Activated CD8-positive, alpha-beta T cell treated with anti-CD3 and anti-CD28 coated beads, Interleukin-2, amount 10 ng/mL, durations not matched to agents 7 days and 5 days (primary cell): ENCODE measurements around the gene CASP3. TPM values are rescaled to one million over a fixed set of nuclear protein-coding genes. Genes with fewer than 3 reads are reported as not detected.
A peak's percentile ranks its signal among the peaks of the same experiment; 100 is the strongest.
"Not testable (repeated sequence)": the region's sequence is repeated elsewhere in the genome, so short reads cannot be mapped to it uniquely, and the experiment has no call there.

Source experiments
- ATAC-seq: fragments of 150-1000 bp; cut with Tn5 transposase; one replicate; pipeline ENCODE4 v1.10.0; 2021; ENCODE audit warnings: moderate library complexity
- CTCF ChIA-PET: fragments of 350-600 bp; sonication (Branson Sonifier 250); formaldehyde crosslinking; loops from one replicate; lab custom pipeline; 2021; ENCODE audit warnings: antibody characterized with exemption; lab: Charles Lee
- POLR2A ChIA-PET: fragments of 350-600 bp; sonication (Branson Sonifier 250); formaldehyde crosslinking; loops from one replicate; lab custom pipeline; 2021; ENCODE audit warnings: antibody characterized with exemption; lab: Charles Lee
- DNase-seq: peaks from one replicate; pipeline ENCODE4 v3.0.0-alpha.2; 2020
- H3K27ac Mint-ChIP-seq: one replicate; pipeline ENCODE4 v1.8.0; 2021; ENCODE audit warnings: mild to moderate bottlenecking, mixed read lengths
- H3K27me3 Mint-ChIP-seq: one replicate; pipeline ENCODE4 v1.8.0; 2021; ENCODE audit warnings: low read depth, mixed read lengths
- H3K36me3 Mint-ChIP-seq: one replicate; pipeline ENCODE4 v1.8.0; 2021; ENCODE audit warnings: low read depth, mixed read lengths
- H3K4me1 Mint-ChIP-seq: one replicate; pipeline ENCODE4 v1.8.0; 2021; ENCODE audit warnings: low read depth, mixed read lengths
- H3K4me3 Mint-ChIP-seq: one replicate; pipeline ENCODE4 v1.8.0; 2021; ENCODE audit warnings: mild to moderate bottlenecking, mixed read lengths
- H3K9me3 Mint-ChIP-seq: one replicate; pipeline ENCODE4 v1.8.0; 2022; ENCODE audit warnings: mixed read lengths; ENCODE audit not compliant: insufficient read depth
- total RNA-seq, 2 experiments: library from RNA; stranded (reverse); gene quantifications; one replicate each; pipeline ENCODE4 v1.2.3, GENCODE V29; 2021

Gene CASP3
- total RNA-seq, 2 experiments from 2014 or later = 71.7 to 78.0 TPM

DNA sequence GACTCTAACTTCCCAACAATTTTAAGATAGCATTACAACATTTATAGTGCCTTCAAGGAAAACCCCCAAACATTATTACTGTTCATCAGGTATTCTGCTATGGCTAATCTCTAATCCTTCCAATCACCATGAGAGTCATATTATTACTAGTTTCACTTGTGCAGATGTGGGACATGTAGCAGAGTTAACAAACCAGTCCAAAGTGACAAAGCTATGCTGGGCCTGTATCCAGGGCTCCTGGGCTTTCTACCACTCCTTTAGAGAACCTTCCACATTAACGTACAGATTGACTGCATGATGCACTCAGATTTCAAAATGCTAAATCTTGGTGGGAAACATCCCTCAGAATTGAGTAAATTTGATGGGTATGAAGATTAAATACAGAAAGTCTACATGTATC is 16.4 kb downstream of the CASP3 start:
- H3K36me3 Mint-ChIP-seq = peaks cover 79% of the 10 kb centered on the region
- H3K27me3 Mint-ChIP-seq = no peaks in the 10 kb centered on the region
- POLR2A ChIA-PET = interaction anchor here (0.9 to 2.6 kb wide), 2 partner anchors 16 to 101 kb away, joined by 4 to 6 read pairs; partner anchors contain the start of genes CASP3 and CENPU
- no peak overlapping the region for H3K4me3 Mint-ChIP-seq
- no peak for ATAC-seq
- DNase-seq = no peak
- H3K4me1 Mint-ChIP-seq = peaks cover 3% of the 10 kb centered on the region
- CTCF ChIA-PET = interaction anchor here (1.1 kb wide), 1 partner anchor 366 kb away, joined by 3 read pairs; no protein-coding TSS in a partner anchor
- H3K27ac Mint-ChIP-seq = no peak overlapping the region
- no peaks in the 10 kb centered on the region for H3K9me3 Mint-ChIP-seq

GRCh38 chr4:184628103-184628502 is 21.1 kb downstream of the CASP3 start:
- Mint-ChIP-seq H3K27ac (no peak overlapping the region), H3K4me3 (no peak overlapping the region), H3K4me1 (peaks cover 23% of the 10 kb centered on the region), H3K36me3 (peaks cover 80% of the 10 kb centered on the region), H3K27me3 (no peaks in the 10 kb centered on the region), H3K9me3 (no peaks in the 10 kb centered on the region)
- DNase-seq (no peak), ATAC-seq (no peak)
- ChIA-PET POLR2A (no interaction called here), CTCF (interaction anchor here (1.5 kb wide), 1 partner anchor 364 kb away, joined by 4 read pairs; no protein-coding TSS in a partner anchor)

GRCh38 chr4:184625783-184626596 is 23.3 kb downstream of the CASP3 start:
- H3K9me3 Mint-ChIP-seq, H3K27me3 Mint-ChIP-seq, ATAC-seq, POLR2A ChIA-PET, H3K4me3 Mint-ChIP-seq, DNase-seq: not testable (repeated sequence)
- H3K27ac Mint-ChIP-seq = peak overlapping the region; percentile 45
- CTCF ChIA-PET = interaction anchor here (0.6 kb wide), 1 partner anchor 53 kb away, joined by 3 read pairs; no protein-coding TSS in a partner anchor
- H3K36me3 Mint-ChIP-seq = peaks cover 70% of the 10 kb centered on the region
- H3K4me1 Mint-ChIP-seq = peaks cover 23% of the 10 kb centered on the region

GRCh38 chr4:184624972-184625554 is 24.2 kb downstream of the CASP3 start:
- no peak for ATAC-seq
- Mint-ChIP-seq H3K27ac (peak overlapping the region; percentile 45), H3K4me1 (peaks cover 23% of the 10 kb centered on the region), H3K36me3 (peaks cover 61% of the 10 kb centered on the region), H3K27me3 (no peaks in the 10 kb centered on the region), H3K4me3 (no peak overlapping the region), H3K9me3 (no peaks in the 10 kb centered on the region)
- ChIA-PET POLR2A (no interaction called here), CTCF (interaction anchor here (0.6 kb wide), 1 partner anchor 52 kb away, joined by 3 read pairs; no protein-coding TSS in a partner anchor)
- no peak for DNase-seq

DNA sequence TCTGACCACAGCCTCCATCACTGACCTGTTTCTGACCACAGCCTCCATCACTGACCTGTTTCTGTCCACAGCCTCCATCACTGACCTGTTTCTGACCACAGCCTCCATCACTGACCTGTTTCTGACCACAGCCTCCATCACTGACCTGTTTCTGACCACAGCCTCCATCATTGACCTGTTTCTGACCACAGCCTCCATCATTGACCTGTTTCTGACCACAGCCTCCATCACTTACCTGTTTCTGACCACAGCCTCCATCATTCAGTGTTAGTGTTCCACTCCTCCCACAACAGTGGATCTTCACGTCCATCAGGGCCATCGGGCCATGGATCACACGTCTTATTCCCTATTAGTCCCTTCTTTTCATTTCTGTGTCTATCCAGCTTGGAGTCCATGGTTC is 24.7 kb downstream of the CASP3 start:
- Mint-ChIP-seq H3K36me3 (peaks cover 57% of the 10 kb centered on the region), H3K4me1 (peaks cover 23% of the 10 kb centered on the region), H3K27ac (peak overlapping the region; percentile 45)
- H3K27me3 Mint-ChIP-seq, H3K9me3 Mint-ChIP-seq, H3K4me3 Mint-ChIP-seq, ATAC-seq, CTCF ChIA-PET, DNase-seq: not testable (repeated sequence)
- POLR2A ChIA-PET = interaction anchor here (0.8 kb wide), 1 partner anchor 343 kb away, joined by 3 read pairs; no protein-coding TSS in a partner anchor

DNA sequence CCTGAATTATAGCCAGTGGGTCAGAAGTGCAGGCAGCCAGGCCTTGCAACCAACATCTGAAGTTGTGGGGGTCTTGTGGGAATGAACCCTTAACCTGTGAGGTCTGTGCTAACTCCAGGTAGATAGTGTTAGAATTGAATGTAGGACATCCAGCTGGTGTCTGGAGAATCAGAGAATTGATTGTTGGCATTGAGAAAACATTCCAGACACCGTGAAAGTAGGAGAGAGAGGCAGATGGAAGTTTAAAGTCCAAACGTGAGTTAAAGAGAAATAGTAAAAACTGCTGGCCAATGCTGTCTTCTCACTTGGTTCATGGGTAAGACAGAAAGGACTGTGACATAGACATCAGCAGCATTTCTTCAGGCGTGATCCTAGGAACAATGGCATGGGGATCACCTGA is 27.7 kb downstream of the CASP3 start:
- Mint-ChIP-seq H3K4me3 (no peak overlapping the region), H3K4me1 (peaks cover 19% of the 10 kb centered on the region), H3K27ac (no peak overlapping the region), H3K27me3 (no peaks in the 10 kb centered on the region), H3K36me3 (peaks cover 30% of the 10 kb centered on the region), H3K9me3 (no peaks in the 10 kb centered on the region)
- DNase-seq = no peak
- CTCF ChIA-PET = no interaction called here
- ATAC-seq = no peak
- POLR2A ChIA-PET = no interaction called here

- Mint-ChIP-seq H3K27me3 (no peaks in the 10 kb centered on the region), H3K9me3 (no peaks in the 10 kb centered on the region), H3K4me1 (peaks cover 9% of the 10 kb centered on the region), H3K36me3 (peaks cover 20% of the 10 kb centered on the region), H3K27ac (no peak overlapping the region), H3K4me3 (no peak overlapping the region)
- DNase-seq (no peak), ATAC-seq (no peak)
- ChIA-PET POLR2A (no interaction called here), CTCF (no interaction called here)
Measured at GRCh38 chr4:184620212-184620867, 28.9 kb downstream of the CASP3 start.

DNA sequence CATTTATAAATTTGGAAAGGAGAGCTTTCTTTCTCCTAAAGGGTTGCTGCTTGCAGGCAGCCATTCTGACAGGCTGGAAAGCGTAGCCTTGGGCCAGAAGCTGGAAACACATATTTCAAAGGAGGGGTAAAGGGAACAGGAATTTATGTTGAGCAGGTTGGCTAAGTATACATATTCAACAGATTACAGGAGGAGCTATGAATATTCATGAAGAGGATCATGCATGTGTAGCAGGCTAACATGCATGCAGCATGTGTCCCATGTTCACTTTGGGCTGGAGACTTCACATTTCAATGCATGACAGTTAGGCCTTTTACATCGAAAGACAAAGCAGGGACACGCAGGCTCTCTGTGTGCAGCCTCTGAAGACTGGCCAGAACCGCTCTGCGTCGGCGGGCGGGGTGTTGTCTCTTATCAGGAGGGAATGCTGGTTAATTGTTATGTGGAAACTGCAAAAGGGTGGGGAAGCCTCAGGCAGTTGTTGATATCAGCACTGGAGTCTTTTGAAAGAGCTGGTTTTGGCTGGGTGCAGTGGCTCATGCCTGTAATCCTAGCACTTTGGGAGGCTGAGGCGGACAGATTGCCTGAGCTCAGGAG is 31.5 kb downstream of the CASP3 start:
- H3K36me3 Mint-ChIP-seq = peaks cover 11% of the 10 kb centered on the region
- ChIA-PET CTCF (interaction anchor here (1.1 kb wide), 1 partner anchor 517 kb away, joined by 3 read pairs; no protein-coding TSS in a partner anchor), POLR2A (no interaction called here)
- H3K4me1 Mint-ChIP-seq = no peaks in the 10 kb centered on the region
- H3K27ac Mint-ChIP-seq = no peak overlapping the region
- no peak overlapping the region for H3K4me3 Mint-ChIP-seq
- ATAC-seq (no peak), DNase-seq (no peak)
- no peaks in the 10 kb centered on the region for H3K27me3 Mint-ChIP-seq
- H3K9me3 Mint-ChIP-seq = peaks cover 4% of the 10 kb centered on the region

- no peaks in the 10 kb centered on the region for H3K27me3 Mint-ChIP-seq
- DNase-seq (no peak), ATAC-seq (no peak)
- H3K9me3 Mint-ChIP-seq = peaks cover 4% of the 10 kb centered on the region
- H3K4me1 Mint-ChIP-seq = no peaks in the 10 kb centered on the region
- CTCF ChIA-PET = interaction anchor here (1.1 kb wide), 1 partner anchor 518 kb away, joined by 3 read pairs; no protein-coding TSS in a partner anchor
- H3K4me3 Mint-ChIP-seq = no peak overlapping the region
- no peak overlapping the region for H3K27ac Mint-ChIP-seq
- peaks cover 11% of the 10 kb centered on the region for H3K36me3 Mint-ChIP-seq
- POLR2A ChIA-PET = no interaction called here
Measured at GRCh38 chr4:184616633-184617551, 32.4 kb downstream of the CASP3 start.

GRCh38 chr4:184616168-184616567 is 33.1 kb downstream of the CASP3 start:
- ATAC-seq, H3K27ac Mint-ChIP-seq, H3K4me3 Mint-ChIP-seq, H3K9me3 Mint-ChIP-seq, POLR2A ChIA-PET, DNase-seq, CTCF ChIA-PET, H3K27me3 Mint-ChIP-seq, H3K36me3 Mint-ChIP-seq, H3K4me1 Mint-ChIP-seq: not testable (repeated sequence)
